HepG2 (cell line): Measurements from ENCODE around the gene SNRNP27. TPM values are rescaled to one million over a fixed set of nuclear protein-coding genes. Genes with fewer than 3 reads are reported as not detected.

ENCODE experiments used
- ASH2L ChIP-seq: fragments of 300-600, 200-600 bp; sonication (generic); IDR thresholded peaks from 2 replicates; pipeline ENCODE4 v1.7.0; 2017; ENCODE audit warnings: low read depth, mild to moderate bottlenecking, moderate library complexity, mixed read lengths, low read length; ENCODE audit not compliant: insufficient read length
- CC2D1A ChIP-seq: sonication (generic); formaldehyde crosslinking; IDR thresholded peaks from 2 replicates; pipeline ENCODE4 v1.8.1; 2023; ENCODE audit warnings: mild to moderate bottlenecking, missing genetic modification reagents
- HNF1A ChIP-seq, 2 experiments: sonication (generic) in 1 of 2; formaldehyde crosslinking in 1 of 2; IDR thresholded peaks; 2 replicates each; pipeline versions ENCODE4 v1.4.0 to v1.6.1; 2016 to 2020; ENCODE audit warnings: borderline replicate concordance in 1 of 2, low read depth in 1 of 2, mild to moderate bottlenecking in 1 of 2, missing genetic modification reagents in 1 of 2
- KLF15 ChIP-seq: sonication (generic); formaldehyde crosslinking; IDR thresholded peaks from 2 replicates; pipeline ENCODE4 v1.8.1; 2023; ENCODE audit warnings: borderline replicate concordance, mild to moderate bottlenecking, inconsistent platforms, missing genetic modification reagents, mixed read lengths
- MTA1 ChIP-seq: sonication (generic); formaldehyde crosslinking; IDR thresholded peaks from 2 replicates; pipeline ENCODE4 v1.4.0; 2020; ENCODE audit warnings: missing genetic modification reagents, mild to moderate bottlenecking, borderline replicate concordance
- RAD21 ChIP-seq: fragments of 450-650 bp; formaldehyde crosslinking; IDR thresholded peaks from 2 replicates; pipeline ENCODE4 v1.5.0; 2020; ENCODE audit warnings: mild to moderate bottlenecking
- RFX5 ChIP-seq: IDR thresholded peaks from 2 replicates; pipeline ENCODE4 v1.6.1; 2011; ENCODE audit warnings: low read depth, low read length, improper control_type of control experiment
- SSRP1 ChIP-seq: IDR thresholded peaks from 2 replicates; pipeline ENCODE4 v1.6.1; 2016; ENCODE audit warnings: control low read depth
- TSC22D2 ChIP-seq: sonication (generic); formaldehyde crosslinking; IDR thresholded peaks from 2 replicates; pipeline ENCODE4 v1.5.1; 2020; ENCODE audit warnings: missing genetic modification reagents, mild to moderate bottlenecking, borderline replicate concordance
- ZBTB42 ChIP-seq: sonication (generic); formaldehyde crosslinking; IDR thresholded peaks from 2 replicates; pipeline ENCODE4 v1.5.0; 2020; ENCODE audit warnings: mild to moderate bottlenecking, missing genetic modification reagents
- ZEB1 ChIP-seq: IDR thresholded peaks from 2 replicates; pipeline ENCODE4 v1.6.1; 2012; ENCODE audit warnings: mild to moderate bottlenecking, low read depth, inconsistent platforms; ENCODE audit not compliant: insufficient replicate concordance
- ZNF180 ChIP-seq: sonication (generic); formaldehyde crosslinking; IDR thresholded peaks from 2 replicates; pipeline ENCODE4 v1.4.0; 2020; ENCODE audit warnings: low read depth, missing genetic modification reagents, borderline replicate concordance
- ZNF574 ChIP-seq: sonication (generic); formaldehyde crosslinking; IDR thresholded peaks from 2 replicates; pipeline ENCODE4 v1.4.0; 2020; ENCODE audit warnings: missing genetic modification reagents
- ZNF615 ChIP-seq: sonication (generic); formaldehyde crosslinking; IDR thresholded peaks from 2 replicates; pipeline ENCODE4 v1.5.0; 2020; ENCODE audit warnings: mild to moderate bottlenecking, missing genetic modification reagents, borderline replicate concordance
- ZNF674 ChIP-seq: sonication (generic); formaldehyde crosslinking; IDR thresholded peaks from 2 replicates; pipeline ENCODE4 v1.5.0; 2020; ENCODE audit warnings: low read depth, mild to moderate bottlenecking, missing genetic modification reagents
- ZNF891 ChIP-seq: sonication (generic); formaldehyde crosslinking; IDR thresholded peaks from 2 replicates; pipeline ENCODE4 v1.5.0; 2020; ENCODE audit warnings: mild to moderate bottlenecking, missing genetic modification reagents
- polyA plus RNA-seq, 8 experiments: library from polyadenylated mRNA; depleted of rRNA in 3 of 8; stranded (reverse) in 7 of 8; unstranded in 1 of 8; fragments of >200 nt; fragmentation: Illumina TruSeq in 4 of 8; extraction: Trizol in 4 of 8; gene quantifications; 2 replicates each; pipeline versions ENCODE4 v1.2.1 to v1.2.3, GENCODE V29; 2011 to 2016; ENCODE audit warnings: low read depth in 4 of 8, missing spikeins in 1 of 8, mixed read lengths in 1 of 8; ENCODE audit not compliant: insufficient read depth in 1 of 8
- total RNA-seq, 5 experiments: library from RNA; depleted of rRNA; stranded (reverse); fragments of >200 nt; fragmentation: Illumina TruSeq; extraction: Trizol; gene quantifications; 2 replicates each; pipeline ENCODE4 v1.2.3, GENCODE V29; 2016; ENCODE audit warnings: low read depth in 1 of 5
- TF ChIP-seq, protein P1 (sequence below): sonication (generic); formaldehyde crosslinking; IDR thresholded peaks from 2 replicates; pipeline ENCODE4 v1.5.0; 2020; ENCODE audit warnings: mild to moderate bottlenecking, missing genetic modification reagents
- TF ChIP-seq, protein P2 (sequence below): sonication (generic); formaldehyde crosslinking; IDR thresholded peaks from 2 replicates; pipeline ENCODE4 v1.8.0; 2022; ENCODE audit warnings: missing genetic modification reagents, mild to moderate bottlenecking, inconsistent platforms, borderline replicate concordance

SNRNP27 gene
- total and polyA plus RNA-seq, 2 of the 13 experiments (the other 11 are each of a cell fraction or from before 2014, with no cell fraction given) = 49.8 to 54.6 TPM

DNA sequence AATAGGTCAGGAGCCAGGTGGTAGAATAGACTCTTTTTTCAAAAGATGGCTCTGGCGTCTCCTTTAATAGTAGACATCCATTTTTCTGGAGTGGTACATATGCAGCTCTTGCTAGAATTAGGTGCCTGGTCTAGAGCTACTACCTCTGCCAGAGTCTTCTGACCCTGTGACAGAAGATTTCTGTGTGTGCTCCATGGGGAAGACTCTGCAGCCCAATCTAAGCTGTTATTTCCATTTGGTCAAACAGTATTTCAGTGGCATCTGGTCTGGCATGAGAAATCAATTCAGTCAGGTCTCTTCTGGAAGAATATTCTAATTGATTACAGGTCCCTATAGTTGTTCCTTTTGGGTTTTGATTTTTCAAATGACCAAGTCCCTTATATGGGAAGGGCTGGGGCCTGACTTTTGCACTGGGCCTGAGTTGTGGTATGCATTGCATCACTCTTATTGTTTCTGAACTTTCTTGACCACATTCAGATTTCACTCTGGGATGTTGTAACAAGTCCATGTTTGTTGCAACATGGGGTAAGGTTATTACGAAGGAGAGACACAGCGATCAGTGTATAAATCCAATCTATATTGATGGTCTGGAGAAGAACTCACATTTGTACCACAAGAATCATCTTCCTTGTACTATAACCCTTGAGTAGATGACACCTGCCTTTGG, 33.2 kb downstream of the SNRNP27 start (continued):
- TF ChIP-seq, protein P1, sequence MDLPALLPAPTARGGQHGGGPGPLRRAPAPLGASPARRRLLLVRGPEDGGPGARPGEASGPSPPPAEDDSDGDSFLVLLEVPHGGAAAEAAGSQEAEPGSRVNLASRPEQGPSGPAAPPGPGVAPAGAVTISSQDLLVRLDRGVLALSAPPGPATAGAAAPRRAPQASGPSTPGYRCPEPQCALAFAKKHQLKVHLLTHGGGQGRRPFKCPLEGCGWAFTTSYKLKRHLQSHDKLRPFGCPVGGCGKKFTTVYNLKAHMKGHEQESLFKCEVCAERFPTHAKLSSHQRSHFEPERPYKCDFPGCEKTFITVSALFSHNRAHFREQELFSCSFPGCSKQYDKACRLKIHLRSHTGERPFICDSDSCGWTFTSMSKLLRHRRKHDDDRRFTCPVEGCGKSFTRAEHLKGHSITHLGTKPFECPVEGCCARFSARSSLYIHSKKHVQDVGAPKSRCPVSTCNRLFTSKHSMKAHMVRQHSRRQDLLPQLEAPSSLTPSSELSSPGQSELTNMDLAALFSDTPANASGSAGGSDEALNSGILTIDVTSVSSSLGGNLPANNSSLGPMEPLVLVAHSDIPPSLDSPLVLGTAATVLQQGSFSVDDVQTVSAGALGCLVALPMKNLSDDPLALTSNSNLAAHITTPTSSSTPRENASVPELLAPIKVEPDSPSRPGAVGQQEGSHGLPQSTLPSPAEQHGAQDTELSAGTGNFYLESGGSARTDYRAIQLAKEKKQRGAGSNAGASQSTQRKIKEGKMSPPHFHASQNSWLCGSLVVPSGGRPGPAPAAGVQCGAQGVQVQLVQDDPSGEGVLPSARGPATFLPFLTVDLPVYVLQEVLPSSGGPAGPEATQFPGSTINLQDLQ (CRISPR knock-in tag) = no peak
- TF ChIP-seq KLF15 (no peak), ZNF615 (CRISPR knock-in tag) (no peak), ZNF674 (CRISPR knock-in tag) (no peak), HNF1A (IDR thresholded peaks at IDR 0.05; ENCODE audit: low read depth) (no peak), HNF1A (CRISPR knock-in tag; IDR thresholded peaks at IDR 0.05; ENCODE audit: borderline replicate concordance) (no peak), TSC22D2 (CRISPR knock-in tag) (no peak), ZNF180 (CRISPR knock-in tag) (no peak), ZEB1 (no peak), ZNF891 (CRISPR knock-in tag) (no peak), ZBTB42 (no peak), CC2D1A (no peak), ZNF574 (CRISPR knock-in tag) (no peak), SSRP1 (CRISPR knock-in tag) (peak; percentile 63; the same call in 1 of the 2 replicates), MTA1 (CRISPR knock-in tag) (no peak), ASH2L (no peak), RAD21 (CRISPR knock-in tag) (0 out of 2 replicates have a peak, but pooled peaks have one; percentile 14), RFX5 (no peak)
- TF ChIP-seq, protein P2, sequence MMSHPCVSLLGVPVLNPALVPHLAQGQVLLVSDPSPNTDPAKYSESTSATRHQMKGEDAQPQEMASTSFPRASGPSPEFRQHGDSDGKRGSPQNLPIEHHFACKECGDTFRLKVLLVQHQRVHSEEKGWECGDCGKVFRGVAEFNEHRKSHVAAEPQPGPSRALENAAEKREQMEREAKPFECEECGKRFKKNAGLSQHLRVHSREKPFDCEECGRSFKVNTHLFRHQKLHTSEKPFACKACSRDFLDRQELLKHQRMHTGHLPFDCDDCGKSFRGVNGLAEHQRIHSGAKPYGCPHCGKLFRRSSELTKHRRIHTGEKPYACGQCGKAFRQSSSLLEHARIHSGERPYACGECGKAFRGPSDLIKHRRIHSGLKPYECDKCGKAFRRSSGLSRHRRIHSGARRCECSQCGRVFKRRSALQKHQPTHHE (CRISPR knock-in tag) = no peak
